OCI-LY7 (cell line): ENCODE data around the gene AURKAIP1. TPM values are rescaled to one million over a fixed set of nuclear protein-coding genes. Genes with fewer than 3 reads are reported as not detected.

Source experiments
- BruUV-seq: library from RNA; stranded (reverse); fragments of 400-500 nt; replicated peaks from 2 replicates; lab custom pipeline; 2021; lab: Mats Ljungman, UMichigan
- CTCF ChIA-PET: fragments of 300-600 bp; sonication (Branson Sonifier 250); formaldehyde crosslinking; loops from one replicate; lab custom pipeline; 2022; ENCODE audit warnings: antibody characterized with exemption; ENCODE audit not compliant: unreplicated experiment; lab: Charles Lee
- POLR2A ChIA-PET: fragments of 300-600 bp; sonication (Branson Sonifier 250); formaldehyde crosslinking; loops from one replicate; lab custom pipeline; 2022; ENCODE audit warnings: antibody characterized with exemption; lab: Charles Lee
- DNase-seq: peaks from one replicate; pipeline ENCODE4 v3.0.0-alpha.2; 2015; ENCODE audit warnings: low spot score
- H2AFZ ChIP-seq: fragments of 200-600 bp; sonication (generic), shearing (Covaris generic); 2 replicates; pipeline ENCODE4 v1.6.1; 2014; ENCODE audit warnings: mild to moderate bottlenecking, antibody characterized with exemption, low read length, moderate library complexity
- H3K27ac ChIP-seq: fragments of 200-600 bp; sonication (generic); 2 replicates; pipeline ENCODE4 v1.5.1; 2014; ENCODE audit warnings: mixed run types, low read depth, mild to moderate bottlenecking, moderate library complexity, low read length, inconsistent platforms; ENCODE audit not compliant: poor library complexity, severe bottlenecking
- H3K36me3 ChIP-seq: fragments of 200-600 bp; sonication (generic); 2 replicates; pipeline ENCODE4 v1.6.1; 2014; ENCODE audit warnings: mild to moderate bottlenecking, antibody characterized with exemption, low read length, moderate library complexity, mixed read lengths; ENCODE audit not compliant: insufficient read depth
- H3K4me1 ChIP-seq: fragments of 200-600 bp; sonication (generic); 2 replicates; pipeline ENCODE4 v1.5.1; 2014; ENCODE audit warnings: mild to moderate bottlenecking, low read length; ENCODE audit not compliant: insufficient read depth, poor library complexity, severe bottlenecking
- H3K4me2 ChIP-seq: fragments of 200-600 bp; sonication (generic); 2 replicates; pipeline ENCODE4 v1.6.1; 2014; ENCODE audit warnings: mild to moderate bottlenecking, low read length
- H3K4me3 ChIP-seq: fragments of 200-600 bp; sonication (generic); 2 replicates; pipeline ENCODE4 v1.5.1; 2014; ENCODE audit warnings: mild to moderate bottlenecking, low read depth, low read length; ENCODE audit not compliant: poor library complexity, severe bottlenecking
- H3K79me2 ChIP-seq: fragments of 200-600 bp; sonication (generic); 2 replicates; pipeline ENCODE4 v1.6.1; 2016; ENCODE audit warnings: low read depth, mild to moderate bottlenecking, low read length, moderate library complexity, mixed read lengths; ENCODE audit not compliant: insufficient read depth
- H3K9me2 ChIP-seq: fragments of 200-600 bp; sonication (generic); 2 replicates; pipeline ENCODE4 v1.6.1; 2016; ENCODE audit warnings: mild to moderate bottlenecking, low read length, mixed read lengths; ENCODE audit not compliant: insufficient read depth
- H3K9me3 ChIP-seq: fragments of 200-600 bp; sonication (generic); 2 replicates; pipeline ENCODE4 v1.6.1; 2014; ENCODE audit warnings: mild to moderate bottlenecking, mixed run types, low read length, mixed read lengths
- H4K20me1 ChIP-seq: fragments of 200-600 bp; sonication (generic); 2 replicates; pipeline ENCODE4 v1.6.1; 2014; ENCODE audit warnings: mild to moderate bottlenecking, antibody characterized with exemption, low read length, moderate library complexity, mixed read lengths; ENCODE audit not compliant: insufficient read depth
- EZH2phosphoT487 ChIP-seq: fragments of 200-600 bp; sonication (generic); IDR thresholded peaks from 2 replicates; pipeline ENCODE4 v1.6.1; 2018; ENCODE audit warnings: low read depth, borderline replicate concordance, mild to moderate bottlenecking, mixed run types, antibody characterized with exemption, low read length, moderate library complexity, mixed read lengths
- intact Hi-C: fragments of 100-400 bp; cut with micrococcal nuclease; formaldehyde crosslinking; loops from one replicate; pipeline ENCODE4 v1.10.0; 2022; ENCODE audit not compliant: unreplicated experiment
- total RNA-seq, 2 experiments: library from RNA; depleted of rRNA in 1 of 2; stranded (reverse); fragments of >200 nt in 1 of 2; shearing (Covaris generic) in 1 of 2; gene quantifications; 2 replicates each; pipeline ENCODE4 v1.2.3, GENCODE V29; 2014 to 2022
- TF ChIP-seq, protein P1 (sequence below): fragments of 200-600 bp; sonication (generic); conservative IDR thresholded peaks from 2 replicates; pipeline ENCODE4 v1.5.1; 2014; ENCODE audit warnings: mild to moderate bottlenecking, antibody characterized with exemption, low read length, moderate library complexity, mixed read lengths

AURKAIP1 gene
- total RNA-seq, 2 experiments from 2014 or later, result 163 to 172 TPM

DNA sequence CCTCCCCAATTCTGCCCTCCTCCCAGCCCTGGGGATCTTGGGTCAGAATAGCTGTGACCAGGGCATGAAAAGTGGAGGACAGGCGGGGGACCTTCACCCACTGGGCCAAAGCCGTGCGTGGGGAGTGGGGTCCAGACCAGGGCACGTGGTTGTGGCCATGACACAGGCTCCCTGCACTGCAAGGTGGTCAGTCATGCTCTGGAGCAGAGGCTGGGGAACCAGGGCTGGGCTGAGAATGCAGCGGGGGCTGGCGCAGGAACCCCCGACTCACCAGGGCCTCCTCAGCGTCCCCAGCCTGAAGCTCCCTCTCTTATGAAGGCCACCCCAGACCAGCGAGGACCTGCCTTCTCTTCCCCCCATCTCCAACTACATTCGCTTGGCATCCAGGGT, 28.5 kb downstream of the AURKAIP1 start:
- H3K36me3 ChIP-seq, result peaks cover under 1% of the 10 kb centered on the region
- ChIA-PET POLR2A (interaction anchor here (1.0 kb wide), 1 partner anchor 26 kb away, joined by 3 read pairs; no protein-coding TSS in a partner anchor), CTCF (interaction anchor here (1.3 kb wide), 1 partner anchor 8 kb away, joined by 5 read pairs; no protein-coding TSS in a partner anchor)
- H3K4me2 ChIP-seq, result no peak overlapping the region
- no peaks in the 10 kb centered on the region; the same call in 1 of the 2 replicates for H4K20me1 ChIP-seq
- peaks cover 12% of the 10 kb centered on the region for H3K4me1 ChIP-seq
- no peak overlapping the region for H3K27ac ChIP-seq
- intact Hi-C loops, result loop anchor here (5.0 kb wide), 1 partner anchor 116 kb away; no protein-coding TSS in a partner anchor
- no TSS peak for BruUV-seq
- no peak for DNase-seq
- H3K9me2 ChIP-seq, result no peaks in the 10 kb centered on the region
- TF ChIP-seq EZH2phosphoT487, result no peak
- TF ChIP-seq, protein P1, sequence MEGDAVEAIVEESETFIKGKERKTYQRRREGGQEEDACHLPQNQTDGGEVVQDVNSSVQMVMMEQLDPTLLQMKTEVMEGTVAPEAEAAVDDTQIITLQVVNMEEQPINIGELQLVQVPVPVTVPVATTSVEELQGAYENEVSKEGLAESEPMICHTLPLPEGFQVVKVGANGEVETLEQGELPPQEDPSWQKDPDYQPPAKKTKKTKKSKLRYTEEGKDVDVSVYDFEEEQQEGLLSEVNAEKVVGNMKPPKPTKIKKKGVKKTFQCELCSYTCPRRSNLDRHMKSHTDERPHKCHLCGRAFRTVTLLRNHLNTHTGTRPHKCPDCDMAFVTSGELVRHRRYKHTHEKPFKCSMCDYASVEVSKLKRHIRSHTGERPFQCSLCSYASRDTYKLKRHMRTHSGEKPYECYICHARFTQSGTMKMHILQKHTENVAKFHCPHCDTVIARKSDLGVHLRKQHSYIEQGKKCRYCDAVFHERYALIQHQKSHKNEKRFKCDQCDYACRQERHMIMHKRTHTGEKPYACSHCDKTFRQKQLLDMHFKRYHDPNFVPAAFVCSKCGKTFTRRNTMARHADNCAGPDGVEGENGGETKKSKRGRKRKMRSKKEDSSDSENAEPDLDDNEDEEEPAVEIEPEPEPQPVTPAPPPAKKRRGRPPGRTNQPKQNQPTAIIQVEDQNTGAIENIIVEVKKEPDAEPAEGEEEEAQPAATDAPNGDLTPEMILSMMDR, result no peak
- no peaks in the 10 kb centered on the region for H3K9me3 ChIP-seq
- H3K4me3 ChIP-seq, result no peak overlapping the region
- H2AFZ ChIP-seq, result no peak overlapping the region
- H3K79me2 ChIP-seq, result no peaks in the 10 kb centered on the region

DNA sequence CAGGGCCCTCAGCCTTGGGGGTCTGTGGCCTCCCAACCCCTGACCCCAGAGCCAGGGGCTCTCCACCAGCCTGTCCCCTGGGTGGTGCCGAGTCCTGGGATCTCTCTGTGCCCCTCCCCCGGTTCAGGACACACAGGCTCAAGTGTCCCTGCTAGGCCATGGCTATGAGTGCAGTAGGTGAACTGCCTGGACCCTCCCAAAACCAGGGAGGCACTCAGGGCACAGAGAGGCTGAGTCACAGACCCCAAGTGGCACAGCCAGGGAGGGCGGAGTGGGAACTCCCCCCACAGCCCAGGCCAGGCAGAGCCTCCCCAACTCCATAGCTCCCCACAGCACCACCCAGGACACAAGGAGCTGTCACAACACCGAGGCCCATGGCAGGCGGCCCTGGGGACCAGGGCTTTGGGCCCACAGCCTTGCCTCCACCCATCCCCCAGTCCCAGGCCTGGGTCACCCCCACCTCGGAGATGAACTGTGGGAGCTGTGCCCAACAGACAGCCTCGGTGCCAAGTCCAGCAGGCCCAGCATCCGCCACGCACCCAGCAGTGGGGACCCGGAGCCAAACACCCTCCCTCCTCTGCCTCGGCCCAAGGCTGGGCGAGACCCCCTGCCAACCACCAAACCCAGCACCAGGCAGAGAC, 29.0 kb downstream of the AURKAIP1 start:
- POLR2A ChIA-PET, result interaction anchor here (1.0 kb wide), 1 partner anchor 26 kb away, joined by 3 read pairs; no protein-coding TSS in a partner anchor

More for the DNA sequence above, 29.0 kb downstream of the AURKAIP1 start:
- TF ChIP-seq, protein P1, result no peak
- no peak for TF ChIP-seq EZH2phosphoT487
- intact Hi-C loops, result loop anchor here (5.0 kb wide), 1 partner anchor 116 kb away; no protein-coding TSS in a partner anchor
- BruUV-seq, result no TSS peak
- H3K27ac ChIP-seq, result no peak overlapping the region
- no peaks in the 10 kb centered on the region for H3K9me3 ChIP-seq
- H3K36me3 ChIP-seq, result peaks cover 6% of the 10 kb centered on the region
- H3K9me2 ChIP-seq, result no peaks in the 10 kb centered on the region
- no peaks in the 10 kb centered on the region; the same call in 1 of the 2 replicates for H4K20me1 ChIP-seq
- H3K79me2 ChIP-seq, result no peaks in the 10 kb centered on the region
- no peak overlapping the region for H3K4me2 ChIP-seq
- no peak overlapping the region for H2AFZ ChIP-seq
- no peak for DNase-seq
- H3K4me3 ChIP-seq, result no peak overlapping the region
- CTCF ChIA-PET, result interaction anchor here (1.3 kb wide), 1 partner anchor 8 kb away, joined by 5 read pairs; no protein-coding TSS in a partner anchor
- peaks cover 10% of the 10 kb centered on the region for H3K4me1 ChIP-seq
